Stimulated activated CD8-positive, alpha-beta memory T cell treated with anti-CD3 and anti-CD28 coated beads, Interleukin-15, amount 100 ng/mL, for 48 hours (primary cell): ENCODE measurements around the gene RBM19.

Experiments used
- DNase-seq, 2 donors: peaks; one replicate each; pipeline ENCODE4 v3.0.0-alpha.2; 2020; ENCODE audit warnings: low read depth in 2 of 2

The RBM19 gene

GRCh38 chr12:113803759-113804140, 162.4 kb downstream of the RBM19 start:
- DNase-seq, result no peak

- no peak for DNase-seq
Measured at GRCh38 chr12:113802966-113803758, 163.0 kb downstream of the RBM19 start.

- DNase-seq, result no peak
Measured at GRCh38 chr12:113802000-113802749, 163.9 kb downstream of the RBM19 start.

GRCh38 chr12:113800201-113800600, 165.9 kb downstream of the RBM19 start:
- DNase-seq, result no peak

- no peak for DNase-seq
Measured at GRCh38 chr12:113798552-113798951, 167.6 kb downstream of the RBM19 start.

GRCh38 chr12:113797535-113797868, 168.6 kb downstream of the RBM19 start:
- DNase-seq, result no peak

- DNase-seq, result no peak
Measured at GRCh38 chr12:113796852-113797534, 169.1 kb downstream of the RBM19 start.

- DNase-seq, result no peak
Measured at GRCh38 chr12:113796066-113796827, 169.9 kb downstream of the RBM19 start.

GRCh38 chr12:113795445-113795844, 170.7 kb downstream of the RBM19 start:
- DNase-seq, result no peak

- no peak for DNase-seq
Measured at GRCh38 chr12:113794774-113795173, 171.4 kb downstream of the RBM19 start.

GRCh38 chr12:113793250-113793649, 172.9 kb downstream of the RBM19 start:
- DNase-seq, result no peak

GRCh38 chr12:113792450-113792849, 173.7 kb downstream of the RBM19 start:
- no peak for DNase-seq

- no peak for DNase-seq
Measured at GRCh38 chr12:113788020-113788856, 177.9 kb downstream of the RBM19 start.

GRCh38 chr12:113786107-113786506, 180.0 kb downstream of the RBM19 start:
- no peak for DNase-seq

GRCh38 chr12:113783811-113784210, 182.3 kb downstream of the RBM19 start:
- DNase-seq, result no peak

- no peak for DNase-seq
Measured at GRCh38 chr12:113782873-113783272, 183.3 kb downstream of the RBM19 start.

- DNase-seq, result no peak
Measured at GRCh38 chr12:113781415-113782198, 184.5 kb downstream of the RBM19 start.

- no peak for DNase-seq
Measured at GRCh38 chr12:113779774-113780173, 186.4 kb downstream of the RBM19 start.

GRCh38 chr12:113778432-113779132, 187.5 kb downstream of the RBM19 start:
- DNase-seq, result no peak

GRCh38 chr12:113777751-113778150, 188.4 kb downstream of the RBM19 start:
- DNase-seq, result no peak
